ENCODE measurements around the gene CYBC1.

The CYBC1 gene

GRCh38 chr17:82450357-82451106 is at the start of gene CYBC1:
Gene CYBC1 (minus strand): TSS chr17:82450752. CDS start chr17:82449254, 1,498 bp downstream.
- peak; percentile 97 for DNase-seq

GRCh38 chr17:82497483-82498405 is 47.2 kb upstream of the CYBC1 start:
- DNase-seq, result peak; percentile 45

GRCh38 chr17:82496529-82497434 is 46.2 kb upstream of the CYBC1 start:
- DNase-seq, result peak; percentile 96

- no peak for DNase-seq
Measured at GRCh38 chr17:82495844-82496528, 45.4 kb upstream of the CYBC1 start.

- DNase-seq, result peak; percentile 93
Measured at GRCh38 chr17:82494236-82495055, 43.9 kb upstream of the CYBC1 start.

GRCh38 chr17:82493226-82493781 is 42.8 kb upstream of the CYBC1 start:
- DNase-seq, result no peak

- DNase-seq, result no peak
Measured at GRCh38 chr17:82492643-82493225, 42.2 kb upstream of the CYBC1 start.

- DNase-seq, result no peak
Measured at GRCh38 chr17:82491533-82491932, 41.0 kb upstream of the CYBC1 start.

GRCh38 chr17:82491196-82491530 is 40.6 kb upstream of the CYBC1 start:
- no peak for DNase-seq

GRCh38 chr17:82490512-82491195 is 40.1 kb upstream of the CYBC1 start:
- no peak for DNase-seq

- DNase-seq, result no peak
Measured at GRCh38 chr17:82489851-82490511, 39.4 kb upstream of the CYBC1 start.

GRCh38 chr17:82489117-82489516 is 38.6 kb upstream of the CYBC1 start:
- DNase-seq, result no peak

GRCh38 chr17:82487910-82488309 is 37.4 kb upstream of the CYBC1 start:
- DNase-seq, result no peak

GRCh38 chr17:82486231-82487094 is 35.9 kb upstream of the CYBC1 start:
- DNase-seq, result no peak

GRCh38 chr17:82483836-82484235 is 33.3 kb upstream of the CYBC1 start:
- no peak for DNase-seq

- no peak for DNase-seq
Measured at GRCh38 chr17:82483204-82483660, 32.7 kb upstream of the CYBC1 start.

- DNase-seq, result no peak
Measured at GRCh38 chr17:82480318-82480717, 29.8 kb upstream of the CYBC1 start.

GRCh38 chr17:82479602-82480001 is 29.1 kb upstream of the CYBC1 start:
- no peak for DNase-seq
